ENCODE measurements around the gene MAST4. TPM values are rescaled to one million over a fixed set of nuclear protein-coding genes. Genes with fewer than 3 reads are reported as not detected.

Gene MAST4
- total and polyA plus RNA-seq, 8 donors: 5.9 to 29.7 (median 10.0) TPM

GRCh38 chr5:67014957-67015400 lies 418.8 kb downstream of the MAST4 start:
- H3K9me3 ChIP-seq: no peaks in the 10 kb centered on the region
- H3K4me1 ChIP-seq: peaks cover 16 to 71% (median 26%) of the 10 kb centered on the region in 3 donors
- no peak for TF ChIP-seq CTCF (IDR thresholded peaks at IDR 0.05)
- WGBS, 2 donors: 4 to 7% methylated on average over 3 of the region's 3 CpGs
- peak; percentile 55 to 65 (median 60) for ATAC-seq
- peak overlapping the region in 2 of 4 donors; percentile 16 to 31 for H3K4me3 ChIP-seq
- H3K27ac ChIP-seq: peak overlapping the region in 3 of 4 donors; percentile 28 to 76 (median 62)
- intact Hi-C loops (cut with DNase I): no loop called here
- no peaks in the 10 kb centered on the region for H3K27me3 ChIP-seq
- DNase-seq: no peak
- no peak for FAIRE-seq
- H3K36me3 ChIP-seq: no peaks in the 10 kb centered on the region

GRCh38 chr5:67015541-67016191 lies 419.5 kb downstream of the MAST4 start:
- peak; percentile 52 to 72 (median 66) for ATAC-seq
- Histone ChIP-seq H3K4me1 (peaks cover 16 to 66% (median 26%) of the 10 kb centered on the region in 3 donors), H3K36me3 (no peaks in the 10 kb centered on the region), H3K27me3 (no peaks in the 10 kb centered on the region), H3K27ac (peak overlapping the region in 3 of 4 donors; percentile 28 to 76 (median 62)), H3K9me3 (no peaks in the 10 kb centered on the region), H3K4me3 (peak overlapping the region in 2 of 4 donors; percentile 16 to 31)
- no peak for FAIRE-seq
- no peak for DNase-seq
- TF ChIP-seq CTCF (IDR thresholded peaks at IDR 0.05): no peak
- intact Hi-C loops (cut with DNase I): no loop called here
- WGBS, 2 donors: 13 to 18% methylated on average over 8 of the region's 8 CpGs

- Histone ChIP-seq H3K27me3 (no peaks in the 10 kb centered on the region), H3K4me3 (no peak overlapping the region), H3K36me3 (no peaks in the 10 kb centered on the region), H3K4me1 (peaks cover 16 to 35% (median 22%) of the 10 kb centered on the region in 3 donors), H3K27ac (no peak overlapping the region), H3K9me3 (no peaks in the 10 kb centered on the region)
- DNase-seq (no peak), ATAC-seq (no peak), FAIRE-seq (no peak)
- 97 to 98% methylated on average over 7 of the region's 7 CpGs for WGBS, 2 donors
- no peak for TF ChIP-seq CTCF (IDR thresholded peaks at IDR 0.05)
- intact Hi-C loops (cut with DNase I): no loop called here
These were observed 423.1 kb downstream of the MAST4 start for GRCh38 chr5:67019065-67019845.

GRCh38 chr5:67020096-67020615 lies 424.0 kb downstream of the MAST4 start:
- no peak for DNase-seq
- Histone ChIP-seq H3K4me3 (no peak overlapping the region), H3K9me3 (no peaks in the 10 kb centered on the region), H3K36me3 (no peaks in the 10 kb centered on the region), H3K27ac (no peak overlapping the region), H3K4me1 (peaks cover 8 to 26% (median 13%) of the 10 kb centered on the region in 3 donors), H3K27me3 (no peaks in the 10 kb centered on the region)
- WGBS, 2 donors: 90 to 94% methylated on average over 3 of the region's 3 CpGs
- no peak for FAIRE-seq
- intact Hi-C loops (cut with DNase I): no loop called here
- no peak for TF ChIP-seq CTCF (IDR thresholded peaks at IDR 0.05)
- ATAC-seq: no peak

All from pancreas (tissue), 10 donors.